Left cardiac atrium (tissue), 4 donors: ENCODE measurements around the gene KCNC1. TPM values are rescaled to one million over a fixed set of nuclear protein-coding genes. Genes with fewer than 3 reads are reported as not detected.

Source experiments
- ATAC-seq, 2 donors: fragments of 200-7000 bp; cut with Tn5 transposase; one replicate each; pipeline ENCODE4 v1.9.1; 2020; ENCODE audit warnings: mild to moderate bottlenecking in 2 of 2, moderate library complexity in 2 of 2
- DNase-seq: peaks from one replicate; pipeline ENCODE4 v3.0.0-alpha.2; 2020
- intact Hi-C, 2 donors: fragments of 100-400 bp; cut with DNase I; formaldehyde crosslinking; loops; one replicate each; pipeline versions ENCODE4 v1.14.1 to v1.15.1; 2022 to 2023
- total RNA-seq, 2 donors: library from RNA; stranded (reverse); fragmentation: NEBNext Ultra II Directional; extraction: Animal tissue kit (Norgen Biotek cat#: 25700); gene quantifications; one replicate each; pipeline ENCODE4 v1.2.1, GENCODE V29; 2021
- donor health status: DM: no; HTN: yes; CAD: no.
- donor health status: DM: no; HTN: yes; CAD: no; lungs with severe emphysema.
- donor health status: DM: yes; HTN: yes; CAD: no.
- donor health status: Dilated cardiomyopathy.

Gene KCNC1
- total RNA-seq, 2 donors from 2014 or later = not detected

GRCh38 chr11:17748044-17748443 is 13.5 kb downstream of the KCNC1 start:
- no peak for ATAC-seq
- intact Hi-C loops = loop anchor here in 1 of 2 donors (5.0 kb wide), 1 partner anchor 229 kb away; no protein-coding TSS in a partner anchor
- DNase-seq = peak; percentile 4

- DNase-seq (no peak), ATAC-seq (no peak)
- intact Hi-C loops = loop anchor here in 1 of 2 donors (5.0 kb wide), 1 partner anchor 228 kb away; no protein-coding TSS in a partner anchor
Observed at GRCh38 chr11:17748761-17749721, 14.5 kb downstream of the KCNC1 start.

- ATAC-seq (no peak), DNase-seq (peak; percentile 9)
- intact Hi-C loops = no loop called here
Observed at GRCh38 chr11:17750013-17750800, 15.6 kb downstream of the KCNC1 start.

- intact Hi-C loops = no loop called here
- DNase-seq (no peak), ATAC-seq (no peak)
Observed at GRCh38 chr11:17750801-17751165, 16.2 kb downstream of the KCNC1 start.

- intact Hi-C loops = no loop called here
- DNase-seq (peak; percentile 5), ATAC-seq (no peak)
Observed at GRCh38 chr11:17751558-17751957, 17.0 kb downstream of the KCNC1 start.

- peak; percentile 1 for DNase-seq
- intact Hi-C loops = no loop called here
- no peak for ATAC-seq
Observed at GRCh38 chr11:17752144-17752543, 17.6 kb downstream of the KCNC1 start.

GRCh38 chr11:17753153-17753552 is 18.6 kb downstream of the KCNC1 start:
- intact Hi-C loops = no loop called here
- ATAC-seq = no peak
- no peak for DNase-seq

GRCh38 chr11:17753641-17754040 is 19.1 kb downstream of the KCNC1 start:
- no peak for DNase-seq
- intact Hi-C loops = no loop called here
- ATAC-seq = no peak

GRCh38 chr11:17755891-17756290 is 21.3 kb downstream of the KCNC1 start:
- no peak for ATAC-seq
- no peak for DNase-seq
- intact Hi-C loops = no loop called here

- DNase-seq (peak; percentile 37), ATAC-seq (peak; percentile 85 to 88)
- intact Hi-C loops = loop anchor here in 1 of 2 donors (2.0 to 5.0 kb wide), 2 partner anchors 87 to 218 kb away; no protein-coding TSS in a partner anchor
Observed at GRCh38 chr11:17760102-17761029, 25.8 kb downstream of the KCNC1 start.

GRCh38 chr11:17762309-17762974 is 27.9 kb downstream of the KCNC1 start:
- DNase-seq (no peak), ATAC-seq (no peak)
- intact Hi-C loops = loop anchor here in 1 of 2 donors (5.0 kb wide), 1 partner anchor 85 kb away; no protein-coding TSS in a partner anchor

GRCh38 chr11:17763244-17763643 is 28.7 kb downstream of the KCNC1 start:
- intact Hi-C loops = loop anchor here in 1 of 2 donors (5.0 kb wide), 1 partner anchor 84 kb away; no protein-coding TSS in a partner anchor
- no peak for DNase-seq
- no peak for ATAC-seq

GRCh38 chr11:17763703-17764102 is 29.1 kb downstream of the KCNC1 start:
- DNase-seq (no peak), ATAC-seq (no peak)
- intact Hi-C loops = loop anchor here in 1 of 2 donors (5.0 kb wide), 1 partner anchor 84 kb away; no protein-coding TSS in a partner anchor

- DNase-seq (no peak), ATAC-seq (no peak)
- intact Hi-C loops = loop anchor here in 1 of 2 donors (5.0 kb wide), 1 partner anchor 83 kb away; no protein-coding TSS in a partner anchor
Observed at GRCh38 chr11:17764446-17765218, 30.1 kb downstream of the KCNC1 start.

GRCh38 chr11:17765356-17766072 is 30.9 kb downstream of the KCNC1 start:
- intact Hi-C loops = no loop called here
- DNase-seq (no peak), ATAC-seq (no peak)

- intact Hi-C loops = no loop called here
- no peak for DNase-seq
Observed at GRCh38 chr11:17766073-17766359, 31.4 kb downstream of the KCNC1 start.

GRCh38 chr11:17766590-17766989 is 32.0 kb downstream of the KCNC1 start:
- no peak for ATAC-seq
- intact Hi-C loops = no loop called here
- no peak for DNase-seq

More at GRCh38 chr11:17766073-17766359, 31.4 kb downstream of the KCNC1 start:
- ATAC-seq = no peak
